ENCODE results near the gene SYNE4. TPM values are rescaled to one million over a fixed set of nuclear protein-coding genes. Genes with fewer than 3 reads are reported as not detected.

SYNE4 gene
- total and polyA plus RNA-seq, 2 experiments from 2014 or later, result 6.3 to 8.7 TPM

GRCh38 chr19:36023432-36023831, 14.8 kb upstream of the SYNE4 start:
- no peak overlapping the region for H3K27ac ChIP-seq
- no peak for DNase-seq (ENCODE audit: low read depth in 1 of 2, low spot score in 1 of 2)
- no peaks in the 10 kb centered on the region for H3K27me3 ChIP-seq
- TF ChIP-seq CTCF (IDR thresholded peaks at IDR 0.05; ENCODE audit: low read depth, low read length), result no peak
- no peaks in the 10 kb centered on the region for H3K4me1 ChIP-seq (ENCODE audit: low read depth)
- H3K4me3 ChIP-seq, result no peak overlapping the region
- H3K36me3 ChIP-seq, result peaks cover 3% of the 10 kb centered on the region
- H3K9me3 ChIP-seq (ENCODE audit: low read depth), result no peaks in the 10 kb centered on the region

GRCh38 chr19:36019061-36019670, 10.6 kb upstream of the SYNE4 start:
- no peak for TF ChIP-seq CTCF (IDR thresholded peaks at IDR 0.05; ENCODE audit: low read depth, low read length)

GRCh38 chr19:36014012-36014924, 5.7 kb upstream of the SYNE4 start, which contains the start of gene ALKBH6:
Gene ALKBH6, minus strand, starts transcription at chr19:36014213. Its CDS starts 816 bp downstream, at chr19:36013397.
- Histone ChIP-seq H3K27me3 (no peaks in the 10 kb centered on the region), H3K4me3 (peak within 1 kb of the TSS; percentile 66), H3K9me3 (ENCODE audit: low read depth) (no peaks in the 10 kb centered on the region), H3K4me1 (ENCODE audit: low read depth) (peaks cover 4% of the 10 kb centered on the region), H3K36me3 (no peaks in the 10 kb centered on the region), H3K27ac (no peak within 1 kb of the TSS)
- TF ChIP-seq CTCF (IDR thresholded peaks at IDR 0.05; ENCODE audit: low read depth, low read length), result no peak
- DNase-seq (ENCODE audit: low read depth in 1 of 2, low spot score in 1 of 2), result peak; percentile 99 to 100

More at GRCh38 chr19:36019061-36019670, 10.6 kb upstream of the SYNE4 start:
- Histone ChIP-seq H3K36me3 (peaks cover 3% of the 10 kb centered on the region), H3K27ac (no peak overlapping the region), H3K9me3 (ENCODE audit: low read depth) (no peaks in the 10 kb centered on the region), H3K4me1 (ENCODE audit: low read depth) (peaks cover 4% of the 10 kb centered on the region), H3K4me3 (no peak overlapping the region), H3K27me3 (no peaks in the 10 kb centered on the region)
- DNase-seq (ENCODE audit: low read depth in 1 of 2, low spot score in 1 of 2), result no peak

- DNase-seq (ENCODE audit: low read depth in 1 of 2, low spot score in 1 of 2), result no peak
- H3K4me1 ChIP-seq (ENCODE audit: low read depth), result peaks cover 4% of the 10 kb centered on the region
- no peaks in the 10 kb centered on the region for H3K27me3 ChIP-seq
- no peak for TF ChIP-seq CTCF (IDR thresholded peaks at IDR 0.05; ENCODE audit: low read depth, low read length)
- peak overlapping the region; percentile 66 for H3K4me3 ChIP-seq
- no peaks in the 10 kb centered on the region for H3K9me3 ChIP-seq (ENCODE audit: low read depth)
- no peaks in the 10 kb centered on the region for H3K36me3 ChIP-seq
- H3K27ac ChIP-seq, result no peak overlapping the region
Observed at GRCh38 chr19:36013280-36014011, 4.8 kb upstream of the SYNE4 start.

GRCh38 chr19:36010402-36010801, 1.8 kb upstream of the SYNE4 start:
- H3K4me1 ChIP-seq (ENCODE audit: low read depth), result peaks cover 4% of the 10 kb centered on the region
- no peaks in the 10 kb centered on the region for H3K9me3 ChIP-seq (ENCODE audit: low read depth)
- no peak for TF ChIP-seq CTCF (IDR thresholded peaks at IDR 0.05; ENCODE audit: low read depth, low read length)
- no peak for DNase-seq (ENCODE audit: low read depth in 1 of 2, low spot score in 1 of 2)
- H3K27ac ChIP-seq, result no peak overlapping the region
- H3K36me3 ChIP-seq, result no peaks in the 10 kb centered on the region
- no peaks in the 10 kb centered on the region for H3K27me3 ChIP-seq
- no peak overlapping the region for H3K4me3 ChIP-seq

All from cardiac muscle cell (in vitro differentiated cells and primary cell).